ENCODE results near the gene COL9A3. TPM values are rescaled to one million over a fixed set of nuclear protein-coding genes. Genes with fewer than 3 reads are reported as not detected.

COL9A3 gene
- total and polyA plus RNA-seq, 11 donors, result 0.67 to 6.0 (median 2.0) TPM

- TF ChIP-seq CTCF (IDR thresholded peaks at IDR 0.05) (no peak), POLR2A (IDR thresholded peaks at IDR 0.05) (no peak)
- Histone ChIP-seq H3K27me3 (no peaks in the 10 kb centered on the region), H3K4me3 (peak overlapping the region; percentile 75 to 100 (median 96)), H3K4me1 (peaks cover 0 to 64% (median 40%) of the 10 kb centered on the region in 12 donors), H3K9me3 (no peaks in the 10 kb centered on the region), H3K36me3 (peaks cover 4 to 54% (median 35%) of the 10 kb centered on the region in 9 donors), H3K27ac (peak overlapping the region in 11 of 12 donors; percentile 80 to 95 (median 91))
- intact Hi-C loops (cut with DNase I), result loop anchor here in 9 of 10 donors (1.0 to 10.0 kb wide), 8 partner anchors 129 to 501 kb away; partner anchors contain the start of gene ADRM1 (in 1 of the 9)
- ATAC-seq, result peak in 1 of 4 donors; percentile 7
- 33 to 46% (median 38%) methylated on average over 13 to 25 of the region's 25 CpGs for WGBS, 4 donors
- peak in 4 of 5 donors; percentile 57 to 83 (median 68) for DNase-seq
Observed at GRCh38 chr20:62805711-62806382, 11.0 kb upstream of the COL9A3 start.

- H3K27me3 ChIP-seq, result no peaks in the 10 kb centered on the region
- no peaks in the 10 kb centered on the region for H3K9me3 ChIP-seq
- peaks cover 0 to 57% (median 38%) of the 10 kb centered on the region in 12 donors for H3K4me1 ChIP-seq
- H3K36me3 ChIP-seq, result peaks cover 4 to 54% (median 41%) of the 10 kb centered on the region in 9 donors
- intact Hi-C loops (cut with DNase I), result loop anchor here in 9 of 10 donors (2.0 to 10.0 kb wide), 7 partner anchors 129 to 502 kb away; partner anchors contain the start of gene ADRM1 (in 1 of the 9)
- TF ChIP-seq CTCF (IDR thresholded peaks at IDR 0.05) (no peak), POLR2A (IDR thresholded peaks at IDR 0.05) (no peak)
- no peak for ATAC-seq
- no peak for DNase-seq
- 67 to 83% (median 74%) methylated on average over 11 of the region's 11 CpGs for WGBS, 4 donors
- H3K4me3 ChIP-seq, result peak overlapping the region in 9 of 12 donors; percentile 75 to 100 (median 99)
- H3K27ac ChIP-seq, result peak overlapping the region in 6 of 12 donors; percentile 2 to 94 (median 93)
Observed at GRCh38 chr20:62806383-62807050, 10.3 kb upstream of the COL9A3 start.

GRCh38 chr20:62807444-62808210, 9.2 kb upstream of the COL9A3 start:
- H3K27me3 ChIP-seq, result no peaks in the 10 kb centered on the region
- no peak overlapping the region for H3K4me3 ChIP-seq
- 84 to 90% (median 86%) methylated on average over 23 of the region's 23 CpGs for WGBS, 4 donors
- intact Hi-C loops (cut with DNase I), result loop anchor here (1.0 to 10.0 kb wide), 8 partner anchors 130 to 503 kb away; partner anchors contain the start of gene ADRM1 (in 1 of the 10)
- peaks cover 0 to 49% (median 33%) of the 10 kb centered on the region in 12 donors for H3K4me1 ChIP-seq
- peaks cover 4 to 64% (median 52%) of the 10 kb centered on the region in 9 donors for H3K36me3 ChIP-seq
- DNase-seq (no peak), ATAC-seq (no peak)
- H3K9me3 ChIP-seq, result no peaks in the 10 kb centered on the region
- no peak for TF ChIP-seq CTCF (IDR thresholded peaks at IDR 0.05)
- no peak for TF ChIP-seq POLR2A (IDR thresholded peaks at IDR 0.05)
- H3K27ac ChIP-seq, result no peak overlapping the region
